Stimulated activated CD4-positive, alpha-beta T cell treated with anti-CD3 and anti-CD28 coated beads, Interleukin-2, amount 100 ng/mL, for 48 hours (primary cell): ENCODE measurements around the gene CBY2.
"Not testable (repeated sequence)": the region's sequence is repeated elsewhere in the genome, so short reads cannot be mapped to it uniquely, and the experiment has no call there.

Source experiments
- DNase-seq, 2 donors: peaks; one replicate each; pipeline ENCODE4 v3.0.0-alpha.2; 2020

CBY2 gene

GRCh38 chr13:45748941-45749759 is 47.0 kb downstream of the CBY2 start:
- no peak for DNase-seq

GRCh38 chr13:45750566-45750965 is 48.4 kb downstream of the CBY2 start:
- no peak for DNase-seq

GRCh38 chr13:45751885-45752284 is 49.8 kb downstream of the CBY2 start:
- DNase-seq = no peak

- DNase-seq = no peak
These were observed 50.4 kb downstream of the CBY2 start for GRCh38 chr13:45752510-45752909.

GRCh38 chr13:45756498-45756897 is 54.4 kb downstream of the CBY2 start:
- DNase-seq = not testable (repeated sequence)

GRCh38 chr13:45757589-45757988 is 55.5 kb downstream of the CBY2 start:
- not testable (repeated sequence) for DNase-seq

- no peak for DNase-seq
These were observed 61.3 kb downstream of the CBY2 start for GRCh38 chr13:45763419-45763818.
